Skeletal muscle tissue (tissue), 4 donors: ENCODE data around the gene EIF4A2. TPM values are rescaled to one million over a fixed set of nuclear protein-coding genes. Genes with fewer than 3 reads are reported as not detected.
"Not testable (repeated sequence)": the region's sequence is repeated elsewhere in the genome, so short reads cannot be mapped to it uniquely, and the experiment has no call there.

ENCODE experiments used
- H3K27ac ChIP-seq: one replicate; pipeline ENCODE4 v1.7.0; 2013; ENCODE audit warnings: mild to moderate bottlenecking, low read depth, low read length, inconsistent platforms
- H3K27me3 ChIP-seq, 3 donors: one replicate each; pipeline ENCODE4 v1.7.0; 2013; ENCODE audit warnings: low read length in 3 of 3; ENCODE audit not compliant: control insufficient read depth in 3 of 3, insufficient read depth in 3 of 3
- H3K36me3 ChIP-seq, 3 donors: one replicate each; pipeline ENCODE4 v1.7.0; 2013; ENCODE audit warnings: low read length in 3 of 3; ENCODE audit not compliant: control insufficient read depth in 3 of 3, insufficient read depth in 3 of 3
- H3K4me1 ChIP-seq, 3 donors: one replicate each; pipeline ENCODE4 v1.7.0; 2013; ENCODE audit warnings: low read length in 3 of 3, mild to moderate bottlenecking in 3 of 3; ENCODE audit not compliant: control insufficient read depth in 3 of 3, insufficient read depth in 3 of 3
- H3K4me3 ChIP-seq, 3 donors: one replicate each; pipeline ENCODE4 v1.7.0; 2013; ENCODE audit warnings: low read length in 3 of 3
- H3K9ac ChIP-seq, 3 donors: one replicate each; pipeline ENCODE4 v1.7.0; 2013; ENCODE audit warnings: low read length in 3 of 3, mild to moderate bottlenecking in 3 of 3, moderate library complexity in 2 of 3, low read depth in 1 of 3
- H3K9me3 ChIP-seq, 3 donors: one replicate each; pipeline ENCODE4 v1.7.0; 2013; ENCODE audit warnings: low read length in 3 of 3; ENCODE audit not compliant: control insufficient read depth in 3 of 3
- total RNA-seq: library from RNA; depleted of rRNA; stranded (reverse); fragments of >200 nt; gene quantifications from one replicate; pipeline ENCODE4 v1.2.3, GENCODE V29; 2014
- donor health status: Osteomylitis.

EIF4A2 gene
- total RNA-seq, 1 donor from 2014 or later, result 795 TPM

DNA sequence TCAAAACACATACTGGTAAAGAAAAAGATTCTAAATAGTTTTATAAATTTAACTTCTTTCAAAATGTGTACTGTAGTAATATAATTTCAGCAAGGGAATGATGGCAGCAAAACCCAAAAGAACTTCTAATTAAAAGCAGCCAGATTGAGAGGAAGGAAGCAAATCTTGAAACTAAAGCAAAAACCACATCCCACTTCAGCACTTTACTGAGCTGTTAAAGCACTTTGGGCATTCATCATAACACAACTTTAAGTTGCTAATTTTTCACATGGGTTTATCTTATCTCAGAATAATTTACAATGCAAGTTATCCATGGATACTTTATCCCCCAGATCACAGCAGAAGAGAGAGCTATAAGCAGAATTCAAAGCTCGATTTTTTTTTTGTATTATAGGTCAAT lies 16.9 kb downstream of the EIF4A2 start:
- peaks cover under 1 to 3% (median 1%) of the 10 kb centered on the region in 3 donors for H3K4me1 ChIP-seq
- H3K9ac ChIP-seq, result no peak overlapping the region
- no peaks in the 10 kb centered on the region for H3K9me3 ChIP-seq
- peaks cover 5 to 26% (median 18%) of the 10 kb centered on the region in 3 donors for H3K36me3 ChIP-seq
- no peaks in the 10 kb centered on the region for H3K27me3 ChIP-seq
- no peak overlapping the region for H3K27ac ChIP-seq
- no peak overlapping the region for H3K4me3 ChIP-seq

- no peak overlapping the region for H3K27ac ChIP-seq
- no peak overlapping the region for H3K9ac ChIP-seq
- no peaks in the 10 kb centered on the region for H3K9me3 ChIP-seq
- H3K4me1 ChIP-seq, result peaks cover 12 to 18% (median 15%) of the 10 kb centered on the region in 3 donors
- no peaks in the 10 kb centered on the region for H3K27me3 ChIP-seq
- H3K36me3 ChIP-seq, result peaks cover 3 to 21% (median 12%) of the 10 kb centered on the region in 3 donors
- H3K4me3 ChIP-seq, result no peak overlapping the region
Observed at GRCh38 chr3:186802701-186803100, 19.3 kb downstream of the EIF4A2 start.

DNA sequence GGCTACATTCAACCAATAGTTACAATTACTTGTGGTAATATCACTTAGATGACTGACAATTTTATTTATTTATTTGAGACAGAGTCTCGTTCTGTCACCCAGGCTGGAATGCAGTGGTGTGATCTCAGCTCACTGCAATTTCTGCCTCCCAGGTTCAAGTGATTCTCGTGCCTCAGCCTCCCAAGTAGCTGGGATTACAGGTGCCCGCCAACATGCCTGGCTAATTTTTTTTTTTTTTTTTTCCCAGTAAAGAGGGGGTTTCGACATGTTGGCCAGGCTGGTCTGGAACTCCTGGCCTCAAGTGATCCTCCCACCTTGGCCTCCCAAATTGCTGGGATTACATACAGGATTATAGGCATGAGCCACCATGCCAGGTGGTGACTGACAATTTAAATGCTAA lies 20.1 kb downstream of the EIF4A2 start:
- Histone ChIP-seq H3K4me1 (peaks cover 12 to 18% (median 15%) of the 10 kb centered on the region in 3 donors), H3K36me3 (peaks cover 1 to 15% (median 12%) of the 10 kb centered on the region in 3 donors)
- H3K9me3 ChIP-seq, H3K27me3 ChIP-seq, H3K9ac ChIP-seq, H3K4me3 ChIP-seq, H3K27ac ChIP-seq: not testable (repeated sequence)

GRCh38 chr3:186806089-186807055 lies 23.0 kb downstream of the EIF4A2 start, which contains the start of gene RFC4:
Gene RFC4, minus strand, starts transcription at chr3:186806482. Its CDS starts 1,769 bp downstream, at chr3:186804713.
- H3K4me1 ChIP-seq, result peaks cover 12 to 18% (median 15%) of the 10 kb centered on the region in 3 donors
- H3K27ac ChIP-seq, result peak within 1 kb of the TSS; percentile 89
- no peaks in the 10 kb centered on the region for H3K9me3 ChIP-seq
- peak within 1 kb of the TSS; percentile 84 to 99 (median 96) for H3K4me3 ChIP-seq
- H3K36me3 ChIP-seq, result peaks cover 0 to 9% (median 5%) of the 10 kb centered on the region in 3 donors
- H3K27me3 ChIP-seq, result no peaks in the 10 kb centered on the region
- H3K9ac ChIP-seq, result peak within 1 kb of the TSS; percentile 86 to 96 (median 94)

DNA sequence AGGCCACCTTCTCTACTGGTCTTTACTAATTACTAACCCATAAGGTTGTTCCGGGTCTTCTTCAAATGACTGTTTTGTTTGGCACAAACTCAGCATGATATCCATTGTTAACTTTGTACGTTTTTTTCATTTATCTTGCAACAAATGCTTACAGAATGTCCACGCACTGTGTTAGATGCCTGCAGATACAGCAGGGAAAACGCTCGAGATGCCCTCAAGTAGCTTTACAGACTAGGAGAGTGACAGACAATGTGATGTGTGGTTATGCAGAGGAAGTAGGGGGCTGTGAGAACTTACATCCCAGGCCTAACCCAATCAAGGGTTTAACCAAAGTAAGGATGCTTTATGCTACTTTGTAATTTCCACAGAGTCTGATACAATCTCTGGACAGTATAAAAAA lies 23.9 kb downstream of the EIF4A2 start:
- Histone ChIP-seq H3K27me3 (no peaks in the 10 kb centered on the region), H3K27ac (no peak overlapping the region), H3K9ac (peak overlapping the region in 2 of 3 donors; percentile 86 to 94), H3K36me3 (peaks cover 0 to 8% (median 5%) of the 10 kb centered on the region in 3 donors), H3K9me3 (no peaks in the 10 kb centered on the region), H3K4me3 (peak overlapping the region; percentile 84 to 99 (median 96)), H3K4me1 (peaks cover 12 to 18% (median 15%) of the 10 kb centered on the region in 3 donors)

DNA sequence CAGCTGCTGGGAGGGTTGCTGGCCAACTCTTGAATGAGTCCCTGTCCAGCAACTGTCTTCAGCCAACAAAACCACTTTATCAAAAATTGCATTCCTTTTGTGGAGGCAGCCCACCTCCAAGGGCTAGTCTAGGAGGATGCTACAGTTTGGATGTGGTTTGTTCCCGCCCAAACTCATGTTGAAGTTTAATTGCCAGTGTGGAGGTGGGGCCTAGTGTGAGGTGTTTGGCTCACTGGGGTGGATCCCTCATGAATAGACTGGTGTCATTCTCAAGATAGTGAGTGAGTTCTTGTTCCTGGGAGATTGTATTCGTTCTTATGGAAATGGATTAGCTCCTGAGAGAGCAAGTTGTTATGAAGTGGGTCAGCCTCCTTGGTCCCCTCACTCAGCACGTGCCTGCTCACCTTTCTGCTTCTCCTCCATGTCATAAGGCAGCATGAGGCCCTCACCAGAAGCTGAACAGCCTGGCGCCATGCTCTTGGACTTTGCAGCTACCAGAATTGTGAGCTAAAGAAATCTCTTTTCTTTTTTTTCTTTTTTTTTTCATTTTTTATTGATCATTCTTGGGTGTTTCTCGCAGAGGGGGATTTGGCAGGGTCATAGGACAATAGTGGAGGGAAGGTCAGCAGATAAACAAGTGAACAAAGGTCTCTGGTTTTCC lies 27.1 kb downstream of the EIF4A2 start:
- Histone ChIP-seq H3K4me1 (peaks cover 10 to 15% (median 10%) of the 10 kb centered on the region in 3 donors), H3K36me3 (no peaks in the 10 kb centered on the region), H3K4me3 (no peak overlapping the region), H3K27me3 (peaks cover 4 to 7% (median 5%) of the 10 kb centered on the region in 3 donors), H3K9me3 (no peaks in the 10 kb centered on the region), H3K27ac (no peak overlapping the region), H3K9ac (no peak overlapping the region)

DNA sequence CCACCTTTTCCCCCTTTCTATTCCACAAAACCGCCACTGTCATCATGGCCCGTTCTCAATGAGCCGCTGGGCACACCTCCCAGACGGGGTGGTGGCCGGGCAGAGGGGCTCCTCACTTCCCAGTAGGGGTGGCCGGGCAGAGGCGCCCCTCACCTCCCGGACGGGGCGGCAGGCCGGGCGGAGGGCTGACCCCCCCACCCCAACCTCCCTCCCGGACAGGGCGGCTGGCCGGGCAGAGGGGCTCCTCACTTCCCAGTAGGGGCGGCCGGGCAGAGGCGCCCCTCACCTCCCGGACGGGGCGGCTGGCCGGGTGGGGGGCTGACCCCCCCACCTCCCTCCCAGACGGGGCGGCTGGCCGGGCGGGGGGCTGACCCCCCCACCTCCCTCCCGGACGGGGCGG lies 27.9 kb downstream of the EIF4A2 start:
- not testable (repeated sequence) for H3K27ac ChIP-seq

DNA sequence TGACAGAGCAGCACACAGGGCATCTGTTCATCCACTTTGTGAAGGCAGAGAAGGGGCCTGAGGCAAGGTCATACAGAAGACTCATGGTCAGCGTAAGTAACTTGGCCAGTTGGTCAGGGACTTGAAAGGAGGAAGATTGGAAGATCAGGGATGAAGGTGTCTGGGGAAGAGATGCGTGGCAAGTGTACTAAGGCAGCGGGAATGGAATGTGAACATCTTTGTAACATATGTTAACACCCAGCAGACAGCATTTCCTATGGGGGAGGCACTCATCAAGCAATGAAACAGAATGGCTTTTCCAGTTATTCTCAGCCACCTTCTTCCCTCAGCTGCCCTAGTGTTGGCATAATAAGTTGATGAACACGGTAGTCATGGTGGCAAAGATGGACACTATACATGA lies 30.7 kb downstream of the EIF4A2 start:
- H3K9me3 ChIP-seq, result no peaks in the 10 kb centered on the region
- H3K27me3 ChIP-seq, result peaks cover 4 to 10% (median 7%) of the 10 kb centered on the region in 3 donors

More for the DNA sequence above, 27.9 kb downstream of the EIF4A2 start:
- H3K4me1 ChIP-seq, H3K36me3 ChIP-seq, H3K9ac ChIP-seq, H3K4me3 ChIP-seq, H3K9me3 ChIP-seq, H3K27me3 ChIP-seq: not testable (repeated sequence)

DNA sequence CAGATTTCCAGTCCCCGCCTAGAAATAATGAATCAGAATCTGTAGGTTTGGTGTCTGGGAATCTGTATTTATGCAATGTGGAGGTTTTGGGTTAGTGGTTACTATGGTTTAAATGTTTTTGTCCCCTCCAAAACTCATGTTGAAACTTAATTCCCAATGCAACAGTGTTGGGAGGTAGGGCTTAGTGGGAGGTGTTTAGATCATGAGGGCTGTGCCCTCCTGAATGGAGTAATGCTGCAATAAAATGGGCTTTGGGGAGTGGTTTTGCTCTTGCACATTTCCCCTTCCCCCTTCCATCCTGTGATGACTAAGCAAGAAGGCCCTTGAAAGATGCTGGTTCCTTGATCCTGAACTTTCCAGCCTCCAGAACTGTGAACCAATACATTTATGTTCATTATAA lies 32.1 kb downstream of the EIF4A2 start:
- Histone ChIP-seq H3K36me3 (no peaks in the 10 kb centered on the region), H3K4me3 (no peak overlapping the region), H3K27ac (no peak overlapping the region), H3K9ac (no peak overlapping the region), H3K27me3 (peaks cover 4 to 10% (median 7%) of the 10 kb centered on the region in 3 donors), H3K4me1 (no peaks in the 10 kb centered on the region), H3K9me3 (no peaks in the 10 kb centered on the region)

More for the DNA sequence above, 30.7 kb downstream of the EIF4A2 start:
- Histone ChIP-seq H3K4me1 (no peaks in the 10 kb centered on the region), H3K36me3 (no peaks in the 10 kb centered on the region), H3K27ac (no peak overlapping the region), H3K4me3 (no peak overlapping the region), H3K9ac (no peak overlapping the region)
